ENCODE data around the gene RPS6KA4.

GRCh38 chr11:64415286-64415685 is 56.3 kb downstream of the RPS6KA4 start:
- TF ChIP-seq USF1 (IDR thresholded peaks at IDR 0.05; ENCODE audit: borderline replicate concordance, low read depth) (no peak), REST (IDR thresholded peaks at IDR 0.05; ENCODE audit: low read depth, low read length) (no peak), RAD21 (IDR thresholded peaks at IDR 0.05; ENCODE audit: low read length) (no peak), POLR2AphosphoS5 (IDR thresholded peaks at IDR 0.05; ENCODE audit: low read depth, low read length) (no peak), TAF1 (IDR thresholded peaks at IDR 0.05; ENCODE audit: borderline replicate concordance, low read depth, low read length) (no peak), CTCF (IDR thresholded peaks at IDR 0.05) (no peak), TCF12 (IDR thresholded peaks at IDR 0.05) (no peak)

Data from SK-N-SH (cell line).